GM12878 (cell line): ENCODE results near the gene KITLG. TPM values are rescaled to one million over a fixed set of nuclear protein-coding genes. Genes with fewer than 3 reads are reported as not detected.

Source experiments
- ATAC-seq: fragments of 200-7000 bp; cut with Tn5 transposase; 3 replicates; pipeline ENCODE4 v1.9.1; 2020; ENCODE audit warnings: mild to moderate bottlenecking, moderate library complexity
- BruUV-seq: library from RNA; stranded (reverse); fragments of 400-500 nt; replicated peaks from 2 replicates; lab custom pipeline; 2021; lab: Mats Ljungman, UMichigan
- CTCF ChIA-PET: fragments of 300-600 bp; sonication (Branson Sonifier 250); formaldehyde crosslinking; extraction: SDS; loops from one replicate; lab custom pipeline; 2021; ENCODE audit warnings: inconsistent platforms; lab: Yijun Ruan, JAX
- POLR2A ChIA-PET: fragments of 350-600 bp; formaldehyde crosslinking; extraction: SDS; loops from one replicate; lab custom pipeline; 2021; ENCODE audit warnings: inconsistent platforms; lab: Charles Lee
- RAD21 ChIA-PET: fragments of 300-600 bp; sonication (Branson Sonifier 250); formaldehyde crosslinking; loops from one replicate; lab custom pipeline; 2023; ENCODE audit warnings: antibody characterized with exemption; ENCODE audit not compliant: unreplicated experiment; lab: Charles Lee
- SMC1A ChIA-PET: fragments of 300-600 bp; sonication (Branson Sonifier 250); formaldehyde crosslinking; loops from one replicate; lab custom pipeline; 2023; ENCODE audit not compliant: unreplicated experiment, uncharacterized antibody; lab: Charles Lee
- DNase-seq: peaks from one replicate; pipeline ENCODE4 v3.0.0-alpha.2; 2011; ENCODE audit warnings: low read depth, low spot score
- FAIRE-seq: peaks from 3 replicates; lab custom pipeline; 2011; peaks lifted over from hg19 to GRCh38; lab: Jason Lieb, UNC
- H2AFZ ChIP-seq: 2 replicates; pipeline ENCODE4 v1.6.0; 2011; ENCODE audit warnings: low read depth, low read length, control low read depth; ENCODE audit not compliant: control insufficient read depth
- H3K27ac ChIP-seq: 2 replicates; pipeline ENCODE4 v1.5.1; 2011; ENCODE audit warnings: control low read depth; ENCODE audit not compliant: control insufficient read depth, insufficient read depth
- H3K27me3 ChIP-seq, 2 experiments: replicated peaks in 1 of 2; 2 replicates each; pipeline versions ENCODE4 v1.6.0 to v1.6.1; 2011; ENCODE audit warnings: low read length in 1 of 2; ENCODE audit not compliant: control insufficient read depth in 2 of 2, insufficient read depth in 2 of 2
- H3K36me3 ChIP-seq, 2 experiments: 2 replicates each; pipeline ENCODE4 v1.5.1; 2011; ENCODE audit warnings: low read length in 1 of 2; ENCODE audit not compliant: control insufficient read depth in 2 of 2, insufficient read depth in 2 of 2
- H3K4me1 ChIP-seq: 2 replicates; pipeline ENCODE4 v1.6.1; 2011; ENCODE audit warnings: mild to moderate bottlenecking, low read length, moderate library complexity, mixed read lengths; ENCODE audit not compliant: control insufficient read depth, insufficient read depth
- H3K4me2 ChIP-seq: 2 replicates; pipeline ENCODE4 v1.6.0; 2011; ENCODE audit warnings: control low read depth; ENCODE audit not compliant: control insufficient read depth, insufficient read depth
- H3K4me3 ChIP-seq: fragments of 200-600 bp; sonication (generic); 2 replicates; pipeline ENCODE4 v1.5.1; 2016
- H3K79me2 ChIP-seq: 2 replicates; pipeline ENCODE4 v1.6.0; 2011; ENCODE audit warnings: low read length; ENCODE audit not compliant: control insufficient read depth, insufficient read depth
- H3K9ac ChIP-seq: 2 replicates; pipeline ENCODE4 v1.8.0; 2011; ENCODE audit warnings: low read length, control low read depth, mixed read lengths; ENCODE audit not compliant: control insufficient read depth, insufficient read depth
- H3K9me3 ChIP-seq: replicated peaks from 3 replicates; pipeline ENCODE4 v1.5.1; 2011; ENCODE audit warnings: mild to moderate bottlenecking, low read length; ENCODE audit not compliant: control insufficient read depth, insufficient read depth
- H4K20me1 ChIP-seq: 2 replicates; pipeline ENCODE4 v1.6.0; 2011; ENCODE audit not compliant: control insufficient read depth, insufficient read depth
- IKZF2 ChIP-seq, 2 experiments: fragments of 450-650 bp; IDR thresholded peaks; 2 replicates each; pipeline ENCODE4 v1.6.1; 2017; ENCODE audit warnings: mild to moderate bottlenecking in 2 of 2, moderate library complexity in 2 of 2
- LARP7 ChIP-seq: fragments of 450-650 bp; IDR thresholded peaks from 2 replicates; pipeline ENCODE4 v1.6.1; 2017; ENCODE audit warnings: mild to moderate bottlenecking
- NFYA ChIP-seq: IDR thresholded peaks from 2 replicates; pipeline ENCODE4 v1.6.1; 2011; ENCODE audit warnings: low read depth, mild to moderate bottlenecking, low read length, improper control_type of control experiment, borderline replicate concordance
- PAX8 ChIP-seq: fragments of 450-650 bp; IDR thresholded peaks from 2 replicates; pipeline ENCODE4 v1.6.1; 2017; ENCODE audit warnings: mild to moderate bottlenecking, moderate library complexity
- RAD51 ChIP-seq: fragments of 450-650 bp; IDR thresholded peaks from 2 replicates; pipeline ENCODE4 v1.6.1; 2016; ENCODE audit warnings: moderate library complexity, mild to moderate bottlenecking, inconsistent platforms
- SIN3A ChIP-seq: IDR thresholded peaks from 2 replicates; pipeline ENCODE4 v1.6.1; 2012; ENCODE audit warnings: low read depth, low read length, improper control_type of control experiment
- SMAD1 ChIP-seq: fragments of 450-650 bp; IDR thresholded peaks from 2 replicates; pipeline ENCODE4 v1.6.1; 2018; ENCODE audit warnings: mild to moderate bottlenecking, low read depth; ENCODE audit not compliant: partially characterized antibody
- SRF ChIP-seq, 2 experiments: IDR thresholded peaks; 2 replicates each; pipeline ENCODE4 v1.6.1; 2011; ENCODE audit warnings: low read depth in 2 of 2, low read length in 2 of 2, mild to moderate bottlenecking in 1 of 2, moderate library complexity in 1 of 2
- SUPT20H ChIP-seq: IDR thresholded peaks from 2 replicates; pipeline ENCODE4 v1.6.1; 2011; ENCODE audit warnings: low read depth, mild to moderate bottlenecking, low read length, moderate library complexity, borderline replicate concordance; ENCODE audit not compliant: control insufficient read depth
- TARDBP ChIP-seq: IDR thresholded peaks from 2 replicates; pipeline ENCODE4 v1.6.1; 2016; ENCODE audit warnings: borderline replicate concordance
- ZNF207 ChIP-seq: fragments of 450-650 bp; IDR thresholded peaks from 2 replicates; pipeline ENCODE4 v1.6.1; 2014; ENCODE audit warnings: antibody characterized with exemption, mild to moderate bottlenecking, borderline replicate concordance
- ZSCAN29 ChIP-seq: fragments of 450-650 bp; IDR thresholded peaks from 2 replicates; pipeline ENCODE4 v1.6.1; 2017; ENCODE audit warnings: mild to moderate bottlenecking, moderate library complexity
- WGBS: methylation state at CpG from one replicate; pipeline ENCODE4 v1.1.6; 2016; ENCODE audit warnings: low lambda C conversion rate; ENCODE audit not compliant: insufficient replicate concordance, insufficient coverage; ENCODE audit errors: missing lambda C conversion rate; 5-methylcytosine and 5-hydroxymethylcytosine counted together
- in situ Hi-C: fragments of 300-500 bp; cut with MboI; formaldehyde crosslinking; loops from 9 replicates; pipeline ENCODE4 v1.14.3; 2018; ENCODE audit warnings: mixed read lengths
- intact Hi-C: fragments of 100-400 bp; cut with micrococcal nuclease; formaldehyde crosslinking; loops from one replicate; pipeline ENCODE4 v1.14.2; 2022; ENCODE audit not compliant: unreplicated experiment
- polyA plus RNA-seq, 11 experiments: library from polyadenylated mRNA; depleted of rRNA in 4 of 11; unstranded in 6 of 11; stranded (reverse) in 5 of 11; fragments of >200 nt; fragmentation: Nextera tagmentation in 4 of 11; fragmentation: Illumina TruSeq in 1 of 11; extraction: Ambion mirVana in 4 of 11; extraction: Trizol in 1 of 11; gene quantifications; 1 replicate in 1 of 11; 2 replicates in 10 of 11; pipeline versions ENCODE4 v1.2.1 to v1.2.3, GENCODE V29; 2011 to 2016; ENCODE audit warnings: inconsistent platforms in 2 of 11, missing spikeins in 2 of 11, low read depth in 1 of 11
- total RNA-seq, 4 experiments: library from RNA; depleted of rRNA in 3 of 4; stranded (reverse); fragments of >200 nt in 3 of 4; fragmentation: Illumina TruSeq in 1 of 4; extraction: Trizol in 1 of 4; gene quantifications; 2 replicates each; pipeline versions ENCODE4 v1.2.1 to v1.2.3, GENCODE V29; 2013 to 2021
- TF ChIP-seq, protein P1 (sequence below): IDR thresholded peaks from 2 replicates; pipeline ENCODE4 v1.6.1; 2012; ENCODE audit warnings: low read depth, low read length, improper control_type of control experiment
- TF ChIP-seq, protein P2 (sequence below): IDR thresholded peaks from 2 replicates; pipeline ENCODE4 v1.6.1; 2012; ENCODE audit warnings: low read depth, low read length, improper control_type of control experiment
- TF ChIP-seq, protein P3 (sequence below): fragments of 150-350 bp; IDR thresholded peaks from 2 replicates; pipeline ENCODE4 v1.6.1; 2014; ENCODE audit warnings: mild to moderate bottlenecking, low read depth, low read length

Gene KITLG
- total and polyA plus RNA-seq, 10 of the 15 experiments (the other 5 are each of a cell fraction or from before 2014, with no cell fraction given): 0.02 to 0.51 (median 0.09) TPM; not detected in 1

GRCh38 chr12:88450136-88450535 lies 130.1 kb downstream of the KITLG start:
- in situ Hi-C loops: no loop called here
- H3K27ac ChIP-seq: no peak overlapping the region
- DNase-seq (no peak), ATAC-seq (no peak), FAIRE-seq (no peak)
- intact Hi-C loops: no loop called here
- H3K4me1 ChIP-seq: no peaks in the 10 kb centered on the region
- H3K9ac ChIP-seq: no peak overlapping the region
- no TSS peak for BruUV-seq
- POLR2A ChIA-PET: no interaction called here
- H2AFZ ChIP-seq: no peak overlapping the region
- TF ChIP-seq TARDBP: no peak
- TF ChIP-seq SIN3A: no peak
- TF ChIP-seq SRF (IDR thresholded peaks at IDR 0.05; ENCODE audit: low read depth in 2 of 2, low read length in 2 of 2): no peak
- no peak for TF ChIP-seq NFYA
- TF ChIP-seq IKZF2 (IDR thresholded peaks at IDR 0.05): no peak
- TF ChIP-seq, protein P1, sequence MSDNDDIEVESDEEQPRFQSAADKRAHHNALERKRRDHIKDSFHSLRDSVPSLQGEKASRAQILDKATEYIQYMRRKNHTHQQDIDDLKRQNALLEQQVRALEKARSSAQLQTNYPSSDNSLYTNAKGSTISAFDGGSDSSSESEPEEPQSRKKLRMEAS: no peak
- TF ChIP-seq, protein P2, sequence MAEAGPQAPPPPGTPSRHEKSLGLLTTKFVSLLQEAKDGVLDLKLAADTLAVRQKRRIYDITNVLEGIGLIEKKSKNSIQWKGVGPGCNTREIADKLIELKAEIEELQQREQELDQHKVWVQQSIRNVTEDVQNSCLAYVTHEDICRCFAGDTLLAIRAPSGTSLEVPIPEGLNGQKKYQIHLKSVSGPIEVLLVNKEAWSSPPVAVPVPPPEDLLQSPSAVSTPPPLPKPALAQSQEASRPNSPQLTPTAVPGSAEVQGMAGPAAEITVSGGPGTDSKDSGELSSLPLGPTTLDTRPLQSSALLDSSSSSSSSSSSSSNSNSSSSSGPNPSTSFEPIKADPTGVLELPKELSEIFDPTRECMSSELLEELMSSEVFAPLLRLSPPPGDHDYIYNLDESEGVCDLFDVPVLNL: no peak
- TF ChIP-seq RAD51: no peak
- TF ChIP-seq, protein P3, sequence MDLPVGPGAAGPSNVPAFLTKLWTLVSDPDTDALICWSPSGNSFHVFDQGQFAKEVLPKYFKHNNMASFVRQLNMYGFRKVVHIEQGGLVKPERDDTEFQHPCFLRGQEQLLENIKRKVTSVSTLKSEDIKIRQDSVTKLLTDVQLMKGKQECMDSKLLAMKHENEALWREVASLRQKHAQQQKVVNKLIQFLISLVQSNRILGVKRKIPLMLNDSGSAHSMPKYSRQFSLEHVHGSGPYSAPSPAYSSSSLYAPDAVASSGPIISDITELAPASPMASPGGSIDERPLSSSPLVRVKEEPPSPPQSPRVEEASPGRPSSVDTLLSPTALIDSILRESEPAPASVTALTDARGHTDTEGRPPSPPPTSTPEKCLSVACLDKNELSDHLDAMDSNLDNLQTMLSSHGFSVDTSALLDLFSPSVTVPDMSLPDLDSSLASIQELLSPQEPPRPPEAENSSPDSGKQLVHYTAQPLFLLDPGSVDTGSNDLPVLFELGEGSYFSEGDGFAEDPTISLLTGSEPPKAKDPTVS: no peak
- TF ChIP-seq PAX8: no peak
- no peak for TF ChIP-seq SMAD1
- no peak for TF ChIP-seq SUPT20H
- no peak for TF ChIP-seq ZSCAN29
- no peak for TF ChIP-seq LARP7
- TF ChIP-seq ZNF207: no peak
- SMC1A ChIA-PET: no interaction called here
- H3K9me3 ChIP-seq: no peaks in the 10 kb centered on the region
- H3K4me2 ChIP-seq: no peak overlapping the region
- CTCF ChIA-PET: interaction anchor here (1.4 kb wide), 1 partner anchor 16 kb away, joined by 3 read pairs; no protein-coding TSS in a partner anchor
- H4K20me1 ChIP-seq: no peaks in the 10 kb centered on the region
- no peaks in the 10 kb centered on the region for H3K79me2 ChIP-seq
- no peaks in the 10 kb centered on the region for H3K27me3 ChIP-seq
- RAD21 ChIA-PET: no interaction called here
- no peak overlapping the region for H3K4me3 ChIP-seq
- no peaks in the 10 kb centered on the region for H3K36me3 ChIP-seq
- 0% methylated on average over 1 of the region's 1 CpG for WGBS
